SK-N-SH treated with all-trans-retinoic acid at 6 μM for 48 hours (cell line): Measurements from ENCODE around the gene PGR.

Experiments
- ARNTL ChIP-seq: fragments of 450-650 bp; formaldehyde crosslinking; IDR thresholded peaks from 2 replicates; pipeline ENCODE4 v1.5.0; 2020; ENCODE audit warnings: low read depth, mild to moderate bottlenecking, moderate library complexity, borderline replicate concordance
- BACH2 ChIP-seq: fragments of 250-450 bp; sonication (Bioruptor Pico); IDR thresholded peaks from 2 replicates; pipeline ENCODE4 v1.9.0; 2021; ENCODE audit warnings: mild to moderate bottlenecking, borderline replicate concordance
- ISL1 ChIP-seq: fragments of 250-450 bp; sonication (Bioruptor Pico); IDR thresholded peaks from 2 replicates; pipeline ENCODE4 v2.1.2; 2022; ENCODE audit warnings: mild to moderate bottlenecking, moderate library complexity
- SNAI2 ChIP-seq: fragments of 250-450 bp; sonication (Bioruptor Pico); IDR thresholded peaks from 2 replicates; pipeline ENCODE4 v1.5.0; 2020; ENCODE audit warnings: mild to moderate bottlenecking, moderate library complexity
- TCF4 ChIP-seq: fragments of 250-450 bp; sonication (Bioruptor Pico); IDR thresholded peaks from 2 replicates; pipeline ENCODE4 v1.8.0; 2021; ENCODE audit warnings: mild to moderate bottlenecking, moderate library complexity, borderline replicate concordance
- TOX ChIP-seq: fragments of 250-450 bp; sonication (Bioruptor Pico); IDR thresholded peaks from 2 replicates; pipeline ENCODE4 v1.8.0; 2021; ENCODE audit warnings: mild to moderate bottlenecking, moderate library complexity, borderline replicate concordance
- ZC3H10 ChIP-seq: fragments of 250-450 bp; sonication (Bioruptor Pico); IDR thresholded peaks from 2 replicates; pipeline ENCODE4 v1.5.1; 2021; ENCODE audit warnings: mild to moderate bottlenecking, moderate library complexity
- ZFP3 ChIP-seq: fragments of 250-450 bp; sonication (Bioruptor Pico); IDR thresholded peaks from 2 replicates; pipeline ENCODE4 v1.5.0; 2020; ENCODE audit warnings: mild to moderate bottlenecking, moderate library complexity
- ZFP30 ChIP-seq: fragments of 450-650 bp; formaldehyde crosslinking; IDR thresholded peaks from 2 replicates; pipeline ENCODE4 v1.5.0; 2022; ENCODE audit warnings: mild to moderate bottlenecking, moderate library complexity
- ZNF565 ChIP-seq: fragments of 450-650 bp; formaldehyde crosslinking; conservative IDR thresholded peaks from 2 replicates; pipeline ENCODE4 v1.5.0; 2020; ENCODE audit warnings: low read depth, mild to moderate bottlenecking, moderate library complexity
- TF ChIP-seq, protein P1 (sequence below): fragments of 250-450 bp; sonication (Bioruptor Pico); IDR thresholded peaks from 2 replicates; pipeline ENCODE4 v1.8.0; 2020; ENCODE audit warnings: mild to moderate bottlenecking, moderate library complexity, borderline replicate concordance
- TF ChIP-seq, protein P2 (sequence below): fragments of 250-450 bp; sonication (Bioruptor Pico); IDR thresholded peaks from 2 replicates; pipeline ENCODE4 v1.5.1; 2020; ENCODE audit warnings: low read depth, mild to moderate bottlenecking, moderate library complexity

DNA sequence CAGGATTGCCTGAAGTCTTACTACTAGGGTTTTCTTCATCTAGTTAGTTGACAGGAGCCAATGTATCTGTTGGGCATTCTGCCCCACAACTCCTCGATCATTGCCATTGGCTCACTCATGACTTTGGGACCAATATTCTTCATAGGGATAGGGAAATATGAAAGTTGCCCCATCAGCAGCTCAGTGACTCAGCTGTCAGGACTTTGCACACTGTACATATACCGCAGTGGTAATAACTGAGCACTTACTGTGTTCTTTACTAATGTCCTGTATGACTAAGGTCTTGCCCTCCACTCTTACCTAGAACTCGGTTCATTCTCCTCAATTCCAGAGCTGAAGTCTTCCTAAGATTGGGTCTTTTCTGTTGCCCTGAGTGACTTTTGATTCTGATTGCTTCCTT lies 46.8 kb upstream of the PGR start:
- no peak for TF ChIP-seq ZNF565 (CRISPR knock-in tag)
- TF ChIP-seq, protein P1, sequence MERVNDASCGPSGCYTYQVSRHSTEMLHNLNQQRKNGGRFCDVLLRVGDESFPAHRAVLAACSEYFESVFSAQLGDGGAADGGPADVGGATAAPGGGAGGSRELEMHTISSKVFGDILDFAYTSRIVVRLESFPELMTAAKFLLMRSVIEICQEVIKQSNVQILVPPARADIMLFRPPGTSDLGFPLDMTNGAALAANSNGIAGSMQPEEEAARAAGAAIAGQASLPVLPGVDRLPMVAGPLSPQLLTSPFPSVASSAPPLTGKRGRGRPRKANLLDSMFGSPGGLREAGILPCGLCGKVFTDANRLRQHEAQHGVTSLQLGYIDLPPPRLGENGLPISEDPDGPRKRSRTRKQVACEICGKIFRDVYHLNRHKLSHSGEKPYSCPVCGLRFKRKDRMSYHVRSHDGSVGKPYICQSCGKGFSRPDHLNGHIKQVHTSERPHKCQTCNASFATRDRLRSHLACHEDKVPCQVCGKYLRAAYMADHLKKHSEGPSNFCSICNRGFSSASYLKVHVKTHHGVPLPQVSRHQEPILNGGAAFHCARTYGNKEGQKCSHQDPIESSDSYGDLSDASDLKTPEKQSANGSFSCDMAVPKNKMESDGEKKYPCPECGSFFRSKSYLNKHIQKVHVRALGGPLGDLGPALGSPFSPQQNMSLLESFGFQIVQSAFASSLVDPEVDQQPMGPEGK (CRISPR knock-in tag) = no peak
- TF ChIP-seq ZC3H10 (CRISPR knock-in tag) = no peak
- TF ChIP-seq, protein P2, sequence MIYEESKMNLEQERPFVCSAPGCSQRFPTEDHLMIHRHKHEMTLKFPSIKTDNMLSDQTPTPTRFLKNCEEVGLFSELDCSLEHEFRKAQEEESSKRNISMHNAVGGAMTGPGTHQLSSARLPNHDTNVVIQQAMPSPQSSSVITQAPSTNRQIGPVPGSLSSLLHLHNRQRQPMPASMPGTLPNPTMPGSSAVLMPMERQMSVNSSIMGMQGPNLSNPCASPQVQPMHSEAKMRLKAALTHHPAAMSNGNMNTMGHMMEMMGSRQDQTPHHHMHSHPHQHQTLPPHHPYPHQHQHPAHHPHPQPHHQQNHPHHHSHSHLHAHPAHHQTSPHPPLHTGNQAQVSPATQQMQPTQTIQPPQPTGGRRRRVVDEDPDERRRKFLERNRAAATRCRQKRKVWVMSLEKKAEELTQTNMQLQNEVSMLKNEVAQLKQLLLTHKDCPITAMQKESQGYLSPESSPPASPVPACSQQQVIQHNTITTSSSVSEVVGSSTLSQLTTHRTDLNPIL (CRISPR knock-in tag) = no peak
- no peak for TF ChIP-seq BACH2
- TF ChIP-seq TOX (CRISPR knock-in tag) = no peak
- TF ChIP-seq ARNTL (CRISPR knock-in tag) = no peak
- TF ChIP-seq ISL1 (CRISPR knock-in tag) = no peak
- TF ChIP-seq TCF4 = no peak
- no peak for TF ChIP-seq ZFP30
- no peak for TF ChIP-seq ZFP3
- no peak for TF ChIP-seq SNAI2 (CRISPR knock-in tag)
